ENCODE data around the gene SYT6. TPM values are rescaled to one million over a fixed set of nuclear protein-coding genes. Genes with fewer than 3 reads are reported as not detected.

Gene SYT6
- total RNA-seq: under 1 TPM in 2 of 4 donors, not detected in 2; 0.30 to 0.44 TPM

- WGBS, 2 donors: 1% methylated on average over 9 to 43 of the region's 70 CpGs
- peaks cover 4 to 77% of the 10 kb centered on the region in 2 donors for H3K27me3 ChIP-seq
- TF ChIP-seq POLR2A (IDR thresholded peaks at IDR 0.05): no peak
- no peak for TF ChIP-seq EP300 (IDR thresholded peaks at IDR 0.05)
- TF ChIP-seq CTCF (IDR thresholded peaks at IDR 0.05): no peak
- DNase-seq (ENCODE audit: low spot score in 2 of 2): no peak
- peak within 1 kb of the TSS; percentile 12 to 47 (median 38) for H3K4me3 ChIP-seq
- peaks cover 0 to 37% (median 23%) of the 10 kb centered on the region in 4 donors for H3K4me1 ChIP-seq
- H3K9me3 ChIP-seq: no peaks in the 10 kb centered on the region
- no peak within 1 kb of the TSS for H3K27ac ChIP-seq
- no peaks in the 10 kb centered on the region for H3K36me3 ChIP-seq
Measured at GRCh38 chr1:114153261-114154145, at the start of gene SYT6. Gene SYT6, minus strand, starts transcription at chr1:114153869. Its CDS starts 97 bp downstream, at chr1:114153772.

DNA sequence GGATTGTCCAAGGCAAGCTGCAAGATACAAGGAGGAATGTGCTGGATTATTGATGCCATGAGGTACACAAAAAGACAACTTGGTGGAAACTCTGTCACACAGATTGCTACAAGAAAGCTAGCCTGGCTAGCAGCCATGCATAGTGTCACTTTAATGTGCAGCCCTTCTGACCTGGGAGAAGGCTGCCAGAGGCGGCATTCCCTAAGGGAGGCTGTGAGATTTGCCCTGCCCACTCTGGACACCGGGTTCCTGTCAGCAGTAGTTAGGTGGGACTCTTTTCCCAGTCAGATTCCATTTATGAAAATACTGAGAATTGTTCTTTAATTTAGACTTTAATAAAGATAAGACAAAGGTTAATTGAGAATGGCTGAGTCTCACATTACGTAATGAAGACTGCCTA, 47.8 kb upstream of the SYT6 start:
- WGBS, 2 donors: 46 to 56% methylated on average over 3 of the region's 3 CpGs
- H3K9me3 ChIP-seq: no peaks in the 10 kb centered on the region
- no peak overlapping the region for H3K4me3 ChIP-seq
- TF ChIP-seq POLR2A (IDR thresholded peaks at IDR 0.05): no peak
- TF ChIP-seq EP300 (IDR thresholded peaks at IDR 0.05): no peak
- H3K27me3 ChIP-seq: peaks cover 0 to 6% of the 10 kb centered on the region in 2 donors
- no peak for DNase-seq (ENCODE audit: low spot score in 2 of 2)
- no peak overlapping the region for H3K27ac ChIP-seq
- H3K4me1 ChIP-seq: no peaks in the 10 kb centered on the region
- no peaks in the 10 kb centered on the region for H3K36me3 ChIP-seq

- TF ChIP-seq CTCF (IDR thresholded peaks at IDR 0.05): no peak
- no peak for TF ChIP-seq EP300 (IDR thresholded peaks at IDR 0.05)
- TF ChIP-seq POLR2A (IDR thresholded peaks at IDR 0.05): no peak
- DNase-seq (ENCODE audit: low spot score in 2 of 2): no peak
- peaks cover 0 to 7% (median 0%) of the 10 kb centered on the region in 4 donors for H3K9me3 ChIP-seq
- no peaks in the 10 kb centered on the region for H3K4me1 ChIP-seq
- H3K4me3 ChIP-seq: no peak overlapping the region
- WGBS, 2 donors: 88 to 98% methylated on average over 3 of the region's 3 CpGs
- H3K27ac ChIP-seq: no peak overlapping the region
- H3K27me3 ChIP-seq: peaks cover 0 to 6% of the 10 kb centered on the region in 2 donors
- H3K36me3 ChIP-seq: no peaks in the 10 kb centered on the region
Measured at GRCh38 chr1:114199017-114199594, 45.4 kb upstream of the SYT6 start.

- TF ChIP-seq CTCF (IDR thresholded peaks at IDR 0.05) (no peak), EP300 (IDR thresholded peaks at IDR 0.05) (no peak), POLR2A (IDR thresholded peaks at IDR 0.05) (no peak)
- H3K36me3 ChIP-seq: no peaks in the 10 kb centered on the region
- no peak overlapping the region for H3K27ac ChIP-seq
- WGBS, 2 donors: 69 to 85% methylated on average over 3 of the region's 3 CpGs
- no peak overlapping the region for H3K4me3 ChIP-seq
- H3K27me3 ChIP-seq: peaks cover 0 to 6% of the 10 kb centered on the region in 2 donors
- no peaks in the 10 kb centered on the region for H3K4me1 ChIP-seq
- H3K9me3 ChIP-seq: peaks cover 0 to 10% (median 0%) of the 10 kb centered on the region in 4 donors
- DNase-seq (ENCODE audit: low spot score in 2 of 2): no peak
Measured at GRCh38 chr1:114196992-114197907, 43.6 kb upstream of the SYT6 start.

DNA sequence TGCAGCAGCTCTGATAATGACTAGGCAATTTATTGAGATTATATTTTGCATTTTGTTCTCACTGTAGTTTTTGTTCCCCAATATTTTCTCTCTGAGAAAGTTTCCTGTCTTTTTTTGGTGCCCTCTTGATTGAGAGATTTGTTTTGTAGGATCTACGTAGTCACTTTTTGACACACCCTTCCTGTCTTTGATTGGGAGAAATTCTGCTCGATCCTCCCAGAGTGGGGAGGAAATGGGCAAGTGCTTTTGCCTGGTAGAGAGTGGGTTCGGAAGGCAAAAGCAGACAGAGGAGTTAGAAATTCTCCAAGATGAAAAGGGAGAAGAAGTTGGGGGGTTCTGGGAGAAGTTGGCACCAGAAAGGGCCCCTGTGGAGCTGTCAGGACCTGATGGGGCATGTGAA, 42.1 kb upstream of the SYT6 start:
- Histone ChIP-seq H3K36me3 (no peaks in the 10 kb centered on the region), H3K4me1 (no peaks in the 10 kb centered on the region), H3K27me3 (peaks cover 0 to 6% of the 10 kb centered on the region in 2 donors), H3K27ac (no peak overlapping the region), H3K4me3 (no peak overlapping the region), H3K9me3 (peaks cover 0 to 10% (median 0%) of the 10 kb centered on the region in 4 donors)
- 47 to 62% methylated on average over 3 of the region's 3 CpGs for WGBS, 2 donors
- DNase-seq (ENCODE audit: low spot score in 2 of 2): no peak
- TF ChIP-seq EP300 (IDR thresholded peaks at IDR 0.05) (no peak), CTCF (IDR thresholded peaks at IDR 0.05) (no peak), POLR2A (IDR thresholded peaks at IDR 0.05) (no peak)
